GM18499 (cell line): ENCODE results near the gene IL9.
"Not testable (repeated sequence)": the region's sequence is repeated elsewhere in the genome, so short reads cannot be mapped to it uniquely, and the experiment has no call there.

ENCODE experiments used
- ATAC-seq: cut with Tn5 transposase; IDR thresholded peaks from one replicate; pipeline ENCODE4 v1.9.1; 2021; ENCODE audit warnings: moderate number of reproducible peaks; ENCODE audit not compliant: insufficient read depth, unreplicated experiment

IL9 gene

DNA sequence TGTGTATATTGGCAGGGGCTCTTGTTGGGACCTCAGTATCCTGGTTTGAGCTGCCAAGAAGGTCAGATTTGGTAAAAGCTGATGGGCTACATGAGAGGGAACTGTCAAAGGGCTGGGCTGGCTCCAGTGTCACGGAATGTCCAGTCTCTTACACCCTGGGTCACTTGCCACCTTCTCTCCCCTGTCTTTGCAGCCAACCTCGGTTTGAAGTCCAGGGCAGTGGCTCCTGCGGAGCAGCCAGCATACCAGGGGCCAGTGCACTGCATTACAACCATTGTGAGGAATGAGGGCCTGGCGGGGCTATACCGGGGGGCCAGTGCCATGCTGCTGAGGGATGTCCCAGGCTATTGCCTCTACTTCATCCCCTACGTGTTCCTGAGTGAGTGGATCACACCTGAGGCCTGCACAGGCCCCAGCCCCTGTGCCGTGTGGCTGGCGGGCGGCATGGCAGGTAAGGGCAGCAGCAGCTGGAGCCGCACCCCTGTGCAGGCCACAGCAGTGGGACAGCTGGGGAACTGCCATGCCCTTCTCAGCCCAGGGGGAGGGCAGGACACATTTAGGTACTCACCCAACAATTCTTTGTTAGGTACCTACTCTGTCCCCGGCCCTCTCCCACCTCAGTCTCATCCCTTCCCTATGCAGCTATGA is 24.2 kb downstream of the IL9 start:
- ATAC-seq, result no peak

DNA sequence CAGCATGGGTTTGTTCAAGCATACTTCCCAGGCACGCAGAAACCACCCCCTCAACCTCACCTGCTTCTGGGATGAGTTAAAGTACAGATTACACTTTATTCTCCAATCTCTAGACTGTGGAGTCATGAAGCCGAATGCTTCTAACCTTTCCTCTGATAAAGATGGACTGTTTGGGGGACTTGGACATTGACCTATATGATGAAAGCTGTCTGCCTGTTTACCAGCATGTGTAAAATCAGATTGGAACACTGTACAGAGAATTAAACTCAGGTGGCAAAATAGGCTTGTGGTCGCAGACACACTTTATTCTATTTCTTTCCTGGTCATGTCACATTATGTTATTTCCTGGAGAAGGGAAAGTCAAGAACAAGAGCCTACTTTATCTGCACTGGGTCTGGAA is 25.7 kb downstream of the IL9 start:
- ATAC-seq, result no peak

DNA sequence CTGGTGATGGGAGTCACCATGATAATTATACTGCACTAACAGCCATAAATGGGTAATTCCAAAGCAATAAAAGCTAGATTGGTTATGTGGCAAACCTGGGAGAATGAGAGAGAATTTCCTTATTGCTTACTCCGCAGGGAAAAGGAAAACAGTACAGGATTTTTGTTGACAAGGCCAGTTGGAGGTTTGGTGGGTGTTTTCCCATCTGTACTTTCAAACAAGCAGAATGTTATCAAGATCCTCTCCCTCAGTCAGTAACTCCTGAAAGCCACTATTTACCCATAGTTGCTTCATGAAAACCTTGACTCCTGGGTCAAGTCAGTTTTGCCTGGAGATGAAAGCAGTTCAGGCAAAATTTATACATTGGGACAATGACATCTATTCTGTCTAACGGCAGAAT is 26.4 kb downstream of the IL9 start:
- no peak for ATAC-seq

DNA sequence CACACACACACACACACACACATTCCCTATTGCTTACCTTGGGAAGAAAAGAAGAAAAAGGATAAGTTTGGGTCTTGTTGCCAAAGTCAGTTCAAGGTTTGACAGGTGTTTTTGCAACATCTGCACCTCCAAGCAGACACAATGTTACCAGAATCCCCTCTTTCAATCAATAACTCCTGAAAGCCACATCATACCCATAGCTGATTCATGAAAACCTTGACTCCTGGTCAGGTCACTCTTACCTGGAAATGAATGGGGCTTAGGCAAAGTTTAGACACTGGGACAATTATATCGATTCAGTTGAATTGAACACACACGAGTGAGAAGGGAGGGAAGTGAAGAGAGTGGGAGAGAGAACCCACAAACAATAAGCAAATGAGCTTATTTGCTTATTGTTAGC is 27.0 kb downstream of the IL9 start:
- no peak for ATAC-seq

DNA sequence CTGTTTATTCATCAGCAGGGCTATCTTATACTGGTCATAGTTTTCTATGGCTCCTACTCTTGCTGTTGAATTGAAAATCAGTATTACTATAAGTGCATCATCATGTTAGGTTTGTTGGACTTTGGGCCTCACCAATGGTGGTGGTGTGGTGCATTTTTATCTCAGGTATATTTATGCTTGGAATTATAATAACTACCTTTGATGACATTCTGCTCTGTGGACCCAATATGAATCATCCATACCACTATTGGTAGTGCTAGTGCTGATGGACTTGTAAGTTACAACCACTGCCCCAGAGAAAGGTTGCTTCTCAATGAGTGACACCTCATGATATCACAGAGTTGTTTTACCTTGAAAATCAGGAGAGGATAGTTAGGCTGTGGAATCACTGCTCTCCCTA is 28.0 kb downstream of the IL9 start:
- ATAC-seq, result no peak

DNA sequence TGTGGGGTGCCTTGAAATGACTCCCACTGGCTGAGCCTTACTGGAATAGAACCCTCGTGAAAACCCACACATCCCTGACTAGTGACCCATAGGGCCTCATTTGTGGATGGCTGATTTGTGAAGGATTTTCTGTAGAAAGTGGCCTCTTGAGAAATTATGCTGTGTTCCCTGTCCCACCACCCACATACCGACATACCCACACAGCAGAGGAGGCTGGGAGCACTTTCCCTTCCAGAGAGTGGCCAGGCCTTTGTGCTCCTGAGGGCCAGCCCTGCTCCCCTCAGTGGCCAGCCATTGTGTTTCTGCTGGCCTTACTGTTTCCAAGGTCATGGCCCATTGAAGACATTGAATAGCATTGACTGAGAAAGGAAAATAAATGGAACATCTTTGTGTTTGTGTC is 29.6 kb downstream of the IL9 start:
- ATAC-seq, result no peak

DNA sequence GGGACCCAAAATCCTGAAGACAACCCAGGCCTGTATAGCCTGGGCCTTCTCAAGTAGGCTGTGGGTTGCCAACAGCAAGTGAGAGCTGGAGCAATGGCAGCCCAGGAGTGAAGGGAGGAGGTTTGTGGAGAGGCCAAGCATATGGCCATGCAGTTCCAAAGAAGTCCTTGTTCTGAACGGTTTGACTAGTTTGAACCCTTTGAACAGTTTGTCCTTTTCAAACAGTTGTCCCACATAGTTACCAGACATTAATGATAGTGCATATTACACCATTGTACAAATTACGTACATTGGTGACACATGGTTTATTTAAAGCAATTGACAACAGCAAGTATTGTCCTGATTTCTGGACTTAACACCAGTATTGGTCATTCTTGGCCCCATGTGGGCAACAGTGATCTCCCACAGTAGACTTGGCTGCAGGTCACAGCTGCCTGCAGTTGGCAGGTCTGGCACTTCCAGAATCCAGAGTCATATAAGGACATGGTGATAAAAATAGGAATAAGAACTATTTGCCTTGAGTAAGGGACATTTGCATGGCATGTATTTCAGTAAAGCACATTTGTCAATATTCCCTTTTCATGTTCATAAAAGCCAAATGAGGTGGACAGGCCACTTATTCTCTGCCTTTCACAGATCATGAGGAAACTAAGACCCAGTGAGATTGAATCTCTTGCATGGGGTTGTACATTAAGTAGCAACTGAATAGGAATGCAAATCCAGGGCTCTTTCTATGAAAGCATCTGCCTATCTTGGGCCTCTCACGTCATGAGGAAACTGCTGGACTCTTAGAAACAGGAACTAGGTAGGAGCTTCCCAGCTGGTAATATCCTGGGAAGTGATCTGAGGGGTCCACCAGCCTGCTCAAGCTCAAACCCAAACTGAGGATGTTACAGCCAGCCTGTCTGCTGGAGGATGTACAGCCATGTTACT is 30.9 kb downstream of the IL9 start:
- ATAC-seq, result no peak

DNA sequence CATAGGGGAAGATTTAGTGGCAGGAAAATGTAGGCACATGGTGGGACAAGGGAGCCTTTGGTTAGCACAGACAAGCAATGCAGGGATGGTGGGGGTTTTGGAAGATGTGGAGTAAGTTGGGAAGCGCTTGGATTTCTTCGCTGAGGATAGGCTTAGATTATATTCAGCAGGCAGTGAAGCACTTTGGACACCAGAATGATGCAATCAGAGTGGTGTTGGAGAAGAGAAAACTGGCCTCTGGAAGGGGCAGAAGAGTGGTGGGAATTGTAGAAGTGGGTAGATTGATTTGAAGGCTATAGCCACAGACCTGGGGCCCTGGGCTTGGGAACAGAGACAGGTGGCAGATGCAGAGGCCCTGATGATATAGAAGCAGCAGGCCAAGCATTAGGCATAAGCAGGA is 32.9 kb downstream of the IL9 start:
- ATAC-seq, result no peak

DNA sequence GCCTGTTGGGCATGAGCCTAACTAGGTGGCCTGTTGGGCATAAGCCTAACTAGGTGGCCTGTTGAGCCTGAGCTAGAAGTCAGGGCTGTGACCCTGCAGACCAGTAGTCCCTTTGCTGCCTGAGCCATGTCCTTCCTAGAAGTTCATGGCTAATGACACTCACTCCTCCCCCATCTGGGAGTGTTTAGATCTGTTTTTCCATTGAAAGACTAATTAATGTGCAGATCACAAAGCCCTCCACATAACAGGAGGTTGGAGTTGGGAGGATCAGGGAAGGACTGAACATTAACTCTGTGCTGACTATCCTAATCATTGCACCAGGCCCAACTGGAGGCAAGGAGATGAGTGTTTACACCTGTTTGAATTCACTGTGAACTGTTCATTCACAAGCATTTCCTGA is 33.6 kb downstream of the IL9 start:
- no peak for ATAC-seq

DNA sequence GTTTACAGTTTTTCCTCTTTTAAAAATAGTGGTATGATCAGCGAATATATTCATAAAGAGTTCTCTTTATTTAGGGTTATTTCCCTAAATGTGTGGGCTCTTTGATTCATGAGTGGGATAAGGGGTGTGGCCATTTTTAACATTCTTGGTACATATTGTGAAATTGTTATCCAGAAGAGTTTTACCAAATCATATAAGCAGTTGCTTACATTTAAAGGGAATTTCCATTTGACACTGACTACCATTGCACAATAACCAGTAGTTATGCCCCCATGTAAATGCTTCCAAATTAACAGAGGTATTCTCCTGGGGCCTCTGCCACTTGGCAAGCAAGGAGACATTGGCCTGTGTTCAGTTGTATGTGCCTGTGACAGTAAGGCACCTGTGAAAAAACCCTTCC is 34.0 kb downstream of the IL9 start:
- ATAC-seq, result no peak

DNA sequence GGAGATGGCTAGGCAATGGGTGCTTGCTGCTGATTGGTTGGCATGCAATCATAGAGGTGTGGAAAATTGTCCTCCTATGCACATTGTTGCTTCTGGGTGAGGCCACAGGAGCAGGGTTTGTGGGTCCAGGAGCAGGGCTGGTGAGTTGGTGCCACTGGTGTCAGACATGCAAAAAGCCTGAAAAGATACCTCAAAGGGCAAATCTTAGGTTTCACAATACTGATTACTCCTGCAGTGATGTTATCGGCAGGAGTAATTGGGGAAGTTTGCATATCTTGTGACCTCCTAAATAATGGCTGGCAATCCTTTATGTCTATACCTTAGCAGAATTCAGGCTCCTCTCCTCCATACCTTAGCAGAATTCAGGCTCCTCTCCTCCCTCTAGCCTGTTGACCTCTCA is 36.0 kb downstream of the IL9 start:
- ATAC-seq, result no peak

DNA sequence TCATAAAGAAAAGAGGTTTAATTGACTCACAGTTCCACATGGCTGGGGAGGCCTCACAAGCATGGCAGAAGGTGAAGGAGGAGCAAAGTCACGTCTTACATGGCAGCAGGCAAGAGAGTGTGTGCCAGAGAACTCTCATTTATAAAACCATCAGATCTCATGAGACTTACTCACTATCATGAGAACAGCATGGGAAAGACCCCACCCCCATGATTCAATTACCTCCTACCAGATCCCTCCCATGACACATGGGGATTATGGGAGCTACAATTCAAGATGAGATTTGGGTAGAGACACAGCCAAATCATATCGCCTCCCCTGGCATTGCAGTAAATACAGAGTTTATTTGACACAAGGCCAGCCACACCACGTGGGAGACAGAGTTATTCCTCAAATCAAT is 36.5 kb downstream of the IL9 start:
- not testable (repeated sequence) for ATAC-seq

DNA sequence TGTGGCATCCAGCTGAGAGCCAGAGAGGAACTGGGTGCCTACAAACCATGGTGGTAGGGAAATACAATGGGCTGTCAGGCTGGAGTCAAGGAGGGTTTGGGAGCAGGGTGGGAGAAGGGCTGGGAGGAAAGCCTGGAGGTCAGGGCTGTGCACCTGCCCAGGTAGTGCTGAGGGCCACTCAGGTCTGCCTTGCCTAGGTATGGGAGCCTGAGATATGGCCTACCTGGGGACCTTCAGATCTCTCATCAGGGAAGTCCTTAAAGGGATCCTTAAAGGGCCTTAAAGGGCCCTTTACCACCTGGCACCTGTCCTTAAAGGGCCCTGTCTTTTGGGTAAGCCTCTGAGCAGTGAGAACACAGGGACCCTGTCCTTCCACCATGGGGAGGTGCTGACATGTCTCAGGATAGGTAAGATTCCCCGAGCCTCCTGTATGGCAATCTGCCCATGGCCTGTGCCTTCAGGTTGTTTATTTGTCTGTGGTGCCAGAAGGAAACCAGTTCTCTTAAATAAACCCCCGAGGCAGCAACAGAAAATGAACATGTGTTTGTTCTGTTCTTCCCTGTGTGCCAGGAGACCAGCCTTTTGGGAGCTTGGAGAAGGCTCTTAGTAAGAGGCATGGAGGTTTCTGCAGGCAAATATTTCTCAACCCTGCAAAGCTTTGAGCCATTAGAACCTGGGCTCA is 37.9 kb downstream of the IL9 start:
- no peak for ATAC-seq

DNA sequence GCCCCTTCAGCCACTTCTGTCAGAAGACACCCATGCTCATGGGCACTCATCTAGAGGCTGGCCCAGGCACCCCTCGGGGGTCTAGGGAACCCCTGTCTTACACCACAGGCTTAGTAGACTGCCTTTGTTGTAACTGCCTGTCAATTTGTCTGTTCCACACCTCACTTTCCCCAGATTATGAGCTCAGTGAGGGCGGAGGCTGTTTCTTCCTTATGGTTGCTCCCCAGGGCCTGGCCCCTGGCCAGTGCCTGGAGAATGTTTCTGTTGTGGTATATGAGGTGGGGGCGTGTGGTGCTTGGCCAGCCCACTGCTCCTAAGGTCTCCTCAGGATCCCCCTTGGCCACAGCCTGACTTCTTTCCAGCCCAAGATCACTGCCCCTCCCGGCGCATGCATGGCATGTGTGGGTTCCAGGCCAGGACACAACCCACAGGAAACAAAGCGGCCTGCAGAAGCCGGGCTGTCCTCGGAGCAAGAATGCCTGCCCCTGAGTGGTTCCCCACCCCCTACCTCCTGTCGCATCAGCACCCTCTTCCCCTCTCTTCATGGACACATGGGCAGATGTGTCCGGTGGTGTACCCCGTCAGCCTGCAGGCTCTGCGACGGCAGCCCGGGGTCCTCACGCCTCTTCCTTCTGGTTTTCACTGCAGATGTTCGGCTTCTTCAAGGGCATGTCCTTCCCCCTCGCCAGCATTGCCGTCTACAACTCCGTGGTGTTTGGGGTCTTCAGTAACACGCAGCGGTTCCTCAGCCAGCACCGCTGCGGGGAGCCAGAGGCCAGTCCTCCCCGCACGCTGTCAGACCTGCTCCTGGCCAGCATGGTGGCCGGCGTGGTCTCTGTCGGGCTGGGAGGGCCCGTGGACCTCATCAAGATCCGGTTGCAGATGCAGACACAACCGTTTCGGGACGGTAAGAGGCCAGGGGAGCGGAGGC is 43.5 kb downstream of the IL9 start:
- no peak for ATAC-seq

DNA sequence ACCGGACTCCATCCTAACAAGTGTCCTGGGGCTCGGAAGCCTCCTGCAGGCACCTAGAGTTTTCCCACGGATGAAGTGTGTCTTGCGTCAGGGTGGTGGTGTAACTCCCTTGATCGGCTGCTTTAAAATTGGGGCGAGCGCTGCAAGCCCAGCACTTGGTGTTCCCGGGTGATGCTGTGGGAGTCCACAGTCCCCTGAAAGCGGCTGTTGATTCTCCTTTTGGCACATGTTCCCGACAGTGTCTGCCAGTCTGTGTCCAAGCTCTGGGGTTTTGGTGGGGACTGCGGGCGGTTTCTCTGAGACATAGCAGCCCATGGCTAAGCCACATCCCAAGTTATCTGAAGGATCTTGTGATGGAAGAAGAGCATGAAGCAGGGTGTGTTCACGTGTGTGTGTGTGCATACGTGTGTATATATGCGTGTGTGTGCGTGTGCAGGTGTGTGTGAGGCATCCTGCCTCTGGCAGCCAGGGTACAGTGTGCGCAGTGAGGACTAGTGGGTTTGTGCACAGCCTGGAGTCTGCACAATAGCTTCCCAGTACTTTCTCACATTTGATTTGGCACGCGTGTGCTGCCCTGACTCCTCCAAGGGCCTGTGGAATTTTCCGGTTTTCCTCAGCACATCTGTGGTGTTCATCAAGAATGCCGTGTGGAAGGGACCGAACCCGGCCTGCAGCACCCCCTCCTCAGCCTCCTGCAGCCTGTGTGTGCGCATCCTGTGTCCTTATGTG is 44.3 kb downstream of the IL9 start:
- no peak for ATAC-seq

DNA sequence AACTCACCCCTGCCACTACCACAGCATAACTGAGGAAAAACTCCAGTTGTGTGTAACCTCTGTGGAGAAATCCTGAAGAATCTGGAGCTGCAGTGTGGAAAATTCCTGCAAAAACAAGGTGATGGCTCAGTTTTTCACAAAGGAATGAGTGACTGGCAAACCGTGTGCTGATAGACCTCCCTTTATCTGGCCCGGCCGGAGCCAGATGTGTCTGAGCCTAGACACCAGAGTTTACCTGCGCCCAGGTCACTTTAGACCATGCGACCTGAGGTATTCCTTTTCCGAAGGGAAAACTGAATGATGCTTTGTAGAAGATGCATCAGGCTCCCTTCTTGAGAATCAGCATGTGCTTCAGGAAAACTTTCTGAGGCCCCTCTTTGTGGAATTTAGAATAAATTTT is 45.0 kb downstream of the IL9 start:
- ATAC-seq, result no peak

DNA sequence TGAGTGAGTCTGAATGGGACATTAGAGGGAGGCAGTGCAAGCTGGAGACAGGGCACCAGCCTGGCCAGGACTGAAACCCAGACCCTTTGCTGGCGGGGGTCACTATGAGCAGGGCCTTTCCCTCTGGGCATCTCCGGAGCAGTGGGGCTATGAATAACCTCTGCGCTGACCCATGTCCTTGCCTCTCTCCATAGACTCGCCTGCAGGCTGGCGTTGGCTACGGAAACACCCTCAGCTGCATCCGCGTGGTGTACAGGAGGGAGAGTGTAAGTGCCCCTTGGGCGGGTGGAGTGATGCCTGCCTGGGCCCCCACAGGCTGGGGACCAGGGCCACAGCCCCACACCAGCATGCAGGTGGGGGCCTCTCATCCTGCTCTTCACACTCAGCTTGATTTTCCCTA is 45.4 kb downstream of the IL9 start:
- ATAC-seq, result no peak

DNA sequence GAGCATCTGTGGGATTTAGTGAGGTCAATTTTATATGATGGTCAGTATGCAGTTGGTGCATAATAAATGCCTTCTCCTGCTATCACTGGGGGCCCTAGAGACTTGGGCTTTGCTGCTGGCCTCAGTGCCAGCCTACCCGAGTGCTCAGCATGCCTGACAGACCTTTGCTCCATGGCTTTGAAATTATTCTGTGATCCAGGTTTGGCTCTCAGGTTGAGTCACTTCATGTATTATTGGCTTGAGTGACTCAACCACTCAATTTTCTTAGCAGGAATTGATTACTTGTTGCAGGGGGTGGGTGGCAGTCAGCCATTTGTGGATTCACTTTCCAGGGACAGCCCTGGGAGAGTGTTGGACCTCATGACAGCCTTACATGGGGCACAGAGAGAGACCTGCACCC is 47.7 kb downstream of the IL9 start:
- no peak for ATAC-seq

DNA sequence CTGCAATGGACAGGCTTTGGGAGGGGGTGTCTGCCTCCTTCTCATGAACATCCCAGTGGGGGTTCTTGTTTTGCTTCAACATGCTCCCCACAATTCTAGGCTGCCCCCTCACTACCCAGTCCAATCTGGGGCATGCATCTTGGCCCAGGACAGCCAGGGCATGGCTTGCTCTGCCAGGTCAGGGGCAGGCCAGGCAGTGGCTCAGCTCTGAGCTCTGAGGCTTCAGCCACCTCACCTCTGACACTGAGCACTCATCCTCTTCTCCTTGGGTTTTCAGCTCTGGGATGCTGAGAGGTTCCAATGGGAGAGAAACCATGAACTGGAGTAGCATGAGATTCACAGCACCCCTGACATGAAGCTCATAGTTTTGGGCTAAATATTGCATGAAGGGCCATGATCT is 49.3 kb downstream of the IL9 start:
- no peak for ATAC-seq
